ENCODE results near the gene EFHC1.
"Not testable (repeated sequence)": the region's sequence is repeated elsewhere in the genome, so short reads cannot be mapped to it uniquely, and the experiment has no call there.

The EFHC1 gene

GRCh38 chr6:52399511-52400312, 20.4 kb upstream of the EFHC1 start:
- DNase-seq: peak; percentile 62

- no peak for DNase-seq
These were observed 19.7 kb upstream of the EFHC1 start for GRCh38 chr6:52400313-52401041.

GRCh38 chr6:52403086-52403485, 17.1 kb upstream of the EFHC1 start:
- DNase-seq: no peak

- peak; percentile 88 for DNase-seq
These were observed 16.5 kb upstream of the EFHC1 start for GRCh38 chr6:52403627-52404026.

GRCh38 chr6:52405243-52405642, 14.9 kb upstream of the EFHC1 start:
- no peak for DNase-seq

GRCh38 chr6:52407467-52407866, 12.7 kb upstream of the EFHC1 start:
- peak; percentile 74 for DNase-seq

- DNase-seq: no peak
These were observed 10.6 kb upstream of the EFHC1 start for GRCh38 chr6:52409499-52409898.

GRCh38 chr6:52410979-52411378, 9.2 kb upstream of the EFHC1 start:
- DNase-seq: no peak

- no peak for DNase-seq
These were observed 8.2 kb upstream of the EFHC1 start for GRCh38 chr6:52411911-52412310.

- no peak for DNase-seq
These were observed 4.8 kb upstream of the EFHC1 start for GRCh38 chr6:52415333-52415732.

GRCh38 chr6:52415917-52416628, 4.1 kb upstream of the EFHC1 start:
- no peak for DNase-seq

- peak; percentile 33 for DNase-seq
These were observed 3.5 kb upstream of the EFHC1 start for GRCh38 chr6:52416629-52417151.

- no peak for DNase-seq
These were observed 2.4 kb upstream of the EFHC1 start for GRCh38 chr6:52417675-52418111.

GRCh38 chr6:52418606-52419005, 1.5 kb upstream of the EFHC1 start:
- DNase-seq: no peak

- peak; percentile 66 for DNase-seq
These were observed 671 bp downstream of the EFHC1 start for GRCh38 chr6:52420668-52421358.

GRCh38 chr6:52422156-52422555, 2.0 kb downstream of the EFHC1 start:
- DNase-seq: no peak

GRCh38 chr6:52423448-52423847, 3.3 kb downstream of the EFHC1 start:
- DNase-seq: no peak

GRCh38 chr6:52423971-52424381, 3.8 kb downstream of the EFHC1 start:
- no peak for DNase-seq

- DNase-seq: no peak
These were observed 4.4 kb downstream of the EFHC1 start for GRCh38 chr6:52424513-52424912.

GRCh38 chr6:52426667-52427066, 6.5 kb downstream of the EFHC1 start:
- DNase-seq: no peak

- DNase-seq: not testable (repeated sequence)
These were observed 13.2 kb downstream of the EFHC1 start for GRCh38 chr6:52433294-52433693.

- DNase-seq: no peak
These were observed 15.2 kb downstream of the EFHC1 start for GRCh38 chr6:52435345-52435744.

GRCh38 chr6:52438926-52439325, 18.8 kb downstream of the EFHC1 start:
- no peak for DNase-seq

Data from COR-L47 (cell line).